Measurements from ENCODE around the gene XYLT2. TPM values are rescaled to one million over a fixed set of nuclear protein-coding genes. Genes with fewer than 3 reads are reported as not detected.

Gene XYLT2
- total and polyA plus RNA-seq, 7 donors = 2.8 to 6.3 (median 4.0) TPM

GRCh38 chr17:50325906-50326305 lies 20.0 kb upstream of the XYLT2 start:
- ATAC-seq = no peak
- Histone ChIP-seq H3K27ac (no peak overlapping the region), H3K4me1 (peaks cover 5% of the 10 kb centered on the region), H3K9me3 (no peaks in the 10 kb centered on the region), H3K36me3 (ENCODE audit: insufficient read depth in 1 of 2, low read depth in 1 of 2) (no peaks in the 10 kb centered on the region), H3K4me3 (no peak overlapping the region), H3K27me3 (ENCODE audit: insufficient read depth in 3 of 3, low read length in 2 of 3) (no peaks in the 10 kb centered on the region)
- DNase-seq = no peak
- TF ChIP-seq CTCF (IDR thresholded peaks at IDR 0.05) = no peak
- intact Hi-C loops (cut with DNase I) = no loop called here
- WGBS, 3 donors = 27 to 48% (median 39%) methylated on average over 4 of the region's 4 CpGs

- Histone ChIP-seq H3K36me3 (ENCODE audit: insufficient read depth in 1 of 2, low read depth in 1 of 2) (no peaks in the 10 kb centered on the region), H3K4me1 (peaks cover 5% of the 10 kb centered on the region)
- ATAC-seq = no peak
Observed at GRCh38 chr17:50326831-50327364, 19.0 kb upstream of the XYLT2 start.

GRCh38 chr17:50328363-50329325 lies 17.3 kb upstream of the XYLT2 start:
- no peaks in the 10 kb centered on the region for H3K9me3 ChIP-seq
- H3K27me3 ChIP-seq (ENCODE audit: insufficient read depth in 3 of 3, low read length in 2 of 3) = peaks cover 0 to 3% (median 0%) of the 10 kb centered on the region in 3 donors
- no peak for ATAC-seq
- no peaks in the 10 kb centered on the region for H3K36me3 ChIP-seq (ENCODE audit: insufficient read depth in 1 of 2, low read depth in 1 of 2)
- DNase-seq = no peak
- no peak overlapping the region for H3K4me3 ChIP-seq
- intact Hi-C loops (cut with DNase I) = no loop called here
- peaks cover 5% of the 10 kb centered on the region for H3K4me1 ChIP-seq
- H3K27ac ChIP-seq = no peak overlapping the region
- TF ChIP-seq CTCF (IDR thresholded peaks at IDR 0.05) = no peak
- 44 to 49% (median 48%) methylated on average over 21 of the region's 21 CpGs for WGBS, 3 donors

More at GRCh38 chr17:50326831-50327364, 19.0 kb upstream of the XYLT2 start:
- no peaks in the 10 kb centered on the region for H3K9me3 ChIP-seq
- intact Hi-C loops (cut with DNase I) = no loop called here
- no peak overlapping the region for H3K4me3 ChIP-seq
- no peak overlapping the region for H3K27ac ChIP-seq
- no peak for DNase-seq
- TF ChIP-seq CTCF (IDR thresholded peaks at IDR 0.05) = no peak
- H3K27me3 ChIP-seq (ENCODE audit: insufficient read depth in 3 of 3, low read length in 2 of 3) = no peaks in the 10 kb centered on the region
- 80 to 87% (median 83%) methylated on average over 9 of the region's 9 CpGs for WGBS, 3 donors

- no peak for DNase-seq
- Histone ChIP-seq H3K27me3 (ENCODE audit: insufficient read depth in 3 of 3, low read length in 2 of 3) (peaks cover 0 to 3% (median 0%) of the 10 kb centered on the region in 3 donors), H3K27ac (no peak overlapping the region), H3K9me3 (no peaks in the 10 kb centered on the region), H3K4me3 (no peak overlapping the region), H3K36me3 (ENCODE audit: insufficient read depth in 1 of 2, low read depth in 1 of 2) (no peaks in the 10 kb centered on the region), H3K4me1 (peaks cover 5% of the 10 kb centered on the region)
- intact Hi-C loops (cut with DNase I) = no loop called here
- no peak for ATAC-seq
- no peak for TF ChIP-seq CTCF (IDR thresholded peaks at IDR 0.05)
- 87 to 93% (median 90%) methylated on average over 3 of the region's 3 CpGs for WGBS, 3 donors
Observed at GRCh38 chr17:50329716-50330115, 16.2 kb upstream of the XYLT2 start.
